Small intestine (tissue), 7 donors: Measurements from ENCODE around the gene PZP. TPM values are rescaled to one million over a fixed set of nuclear protein-coding genes. Genes with fewer than 3 reads are reported as not detected.

Source experiments
- DNase-seq, 2 donors: peaks; one replicate each; pipeline versions ENCODE4 v3.0.0 to v3.0.0-alpha.2; 2013
- FAIRE-seq: peaks from 2 replicates; lab custom pipeline; 2012; peaks lifted over from hg19 to GRCh38; lab: Jason Lieb, UNC
- H3K27ac ChIP-seq, 3 donors: one replicate each; pipeline ENCODE4 v1.5.1; 2013; ENCODE audit warnings: low read length in 2 of 3, mild to moderate bottlenecking in 2 of 3, control low read depth in 1 of 3, inconsistent platforms in 1 of 3, low read depth in 1 of 3, moderate library complexity in 1 of 3
- H3K27me3 ChIP-seq, 3 donors: one replicate each; pipeline ENCODE4 v1.6.1; 2013; ENCODE audit warnings: low read length in 3 of 3, inconsistent platforms in 1 of 3; ENCODE audit not compliant: control insufficient read depth in 3 of 3, insufficient read depth in 3 of 3
- H3K36me3 ChIP-seq, 3 donors: one replicate each; pipeline ENCODE4 v1.6.1; 2013; ENCODE audit warnings: low read length in 3 of 3, inconsistent platforms in 1 of 3, low read depth in 1 of 3, mild to moderate bottlenecking in 1 of 3, moderate library complexity in 1 of 3; ENCODE audit not compliant: control insufficient read depth in 3 of 3, insufficient read depth in 2 of 3
- H3K4me1 ChIP-seq, 3 donors: one replicate each; pipeline ENCODE4 v1.6.1; 2013; ENCODE audit warnings: low read length in 2 of 3, inconsistent platforms in 1 of 3, low read depth in 1 of 3, mild to moderate bottlenecking in 1 of 3, moderate library complexity in 1 of 3; ENCODE audit not compliant: control insufficient read depth in 3 of 3, insufficient read depth in 2 of 3
- H3K4me3 ChIP-seq, 3 donors: one replicate each; pipeline ENCODE4 v1.5.1; 2013; ENCODE audit warnings: low read length in 3 of 3, control low read depth in 1 of 3, inconsistent platforms in 1 of 3, low read depth in 1 of 3, mild to moderate bottlenecking in 1 of 3, moderate library complexity in 1 of 3
- H3K9me3 ChIP-seq, 2 donors: one replicate each; pipeline ENCODE4 v1.6.1; 2013; ENCODE audit warnings: low read depth in 1 of 2, low read length in 1 of 2; ENCODE audit not compliant: control insufficient read depth in 2 of 2, insufficient read depth in 1 of 2
- WGBS, 3 donors: extraction: QIAGEN DNeasy Blood & Tissue Kit; methylation state at CpG; one replicate each; pipeline ENCODE4 v1.1.7; 2013; 5-methylcytosine and 5-hydroxymethylcytosine counted together
- polyA plus RNA-seq, 4 donors: library from polyadenylated mRNA; stranded (reverse) in 3 of 4; unstranded in 1 of 4; fragments of 200-250 nt in 3 of 4; fragments of 120-200 nt in 1 of 4; gene quantifications; one replicate each; pipeline versions ENCODE4 v1.2.1 to v1.2.3, GENCODE V29; 2013
- donor health status: healthy with polysubstance abuse.
- donor health status: control.
- donor health status: control.
- donor health status: Bipolar disorder and iron deficiency.
- donor health status: healthy.

The PZP gene
- polyA plus RNA-seq, 4 donors, result 0.06 to 0.16 TPM; not detected in 2

- no peaks in the 10 kb centered on the region for H3K9me3 ChIP-seq
- H3K4me1 ChIP-seq, result no peaks in the 10 kb centered on the region
- DNase-seq (no peak), FAIRE-seq (no peak)
- WGBS, 3 donors, result 73 to 78% (median 75%) methylated on average over 8 of the region's 8 CpGs
- H3K27me3 ChIP-seq, result no peaks in the 10 kb centered on the region
- peaks cover 0 to 2% (median 0%) of the 10 kb centered on the region in 3 donors for H3K36me3 ChIP-seq
- no peak overlapping the region for H3K27ac ChIP-seq
- H3K4me3 ChIP-seq, result no peak overlapping the region
These were observed 107.0 kb downstream of the PZP start for GRCh38 chr12:9101018-9101687.

DNA sequence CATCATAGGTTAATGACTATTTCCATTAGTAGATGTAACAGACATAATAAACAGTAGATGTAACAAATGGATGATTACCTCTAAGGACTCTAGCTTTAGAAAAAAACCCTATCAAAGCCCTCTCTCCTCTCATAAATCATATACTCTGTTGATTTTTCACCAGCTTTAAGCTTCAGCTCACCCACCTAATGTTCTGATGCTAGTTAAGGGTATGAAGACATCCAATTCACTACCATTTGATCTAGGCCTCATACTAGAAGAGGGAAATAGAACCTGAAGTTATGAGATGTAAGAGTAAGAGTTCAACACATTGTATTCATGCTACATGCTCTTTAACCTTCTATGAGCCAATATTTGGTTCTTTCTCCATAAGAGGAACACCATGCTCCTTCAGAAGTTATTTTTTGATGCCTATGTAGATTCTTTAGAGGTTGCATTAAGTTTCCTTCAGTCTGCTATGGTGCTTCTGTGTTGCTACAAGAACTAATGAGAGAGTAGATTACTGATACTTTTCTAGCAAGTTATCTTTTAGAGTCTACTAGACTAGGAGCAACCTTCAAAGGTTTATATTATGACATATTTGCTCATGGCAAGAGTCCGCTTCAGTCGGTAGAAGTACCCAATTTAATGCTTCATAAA is 108.5 kb downstream of the PZP start:
- Histone ChIP-seq H3K4me3 (no peak overlapping the region), H3K27me3 (no peaks in the 10 kb centered on the region), H3K27ac (no peak overlapping the region), H3K9me3 (no peaks in the 10 kb centered on the region), H3K36me3 (peaks cover 0 to 2% (median 0%) of the 10 kb centered on the region in 3 donors), H3K4me1 (no peaks in the 10 kb centered on the region)
- DNase-seq (no peak), FAIRE-seq (no peak)
- 86 to 96% (median 92%) methylated on average over 2 of the region's 2 CpGs for WGBS, 3 donors

Other genes with a start within 250 kb of the PZP start
- 1 to 10 TPM in 3 of 4 donors, not detected in 1; 1.4 to 1.7 (median 1.6) TPM for gene KLRG1, start 218.8 kb downstream of the PZP start, polyA plus RNA-seq
- 10 to 100 TPM in 3 of 4 donors, 1 to 10 TPM in 1; 4.7 to 93.5 (median 42.1) TPM for gene A2M, start 92.5 kb downstream of the PZP start, polyA plus RNA-seq